Measurements from ENCODE around the gene PSRC1. TPM values are rescaled to one million over a fixed set of nuclear protein-coding genes. Genes with fewer than 3 reads are reported as not detected.

The PSRC1 gene
- total RNA-seq, 4 donors from 2014 or later: 1.9 to 6.8 (median 3.7) TPM

GRCh38 chr1:109262231-109263055 is 20.5 kb downstream of the PSRC1 start:
- peaks cover 37% of the 10 kb centered on the region for H3K4me1 ChIP-seq
- DNase-seq (ENCODE audit: low spot score in 2 of 2): no peak
- 58% methylated on average over 18 of the region's 22 CpGs for WGBS
- TF ChIP-seq POLR2AphosphoS5 (IDR thresholded peaks at IDR 0.05) (no peak), CTCF (IDR thresholded peaks at IDR 0.05) (no peak), EP300 (IDR thresholded peaks at IDR 0.05) (no peak), POLR2A (IDR thresholded peaks at IDR 0.05) (no peak)
- no peak overlapping the region for H3K4me3 ChIP-seq
- peaks cover 33% of the 10 kb centered on the region for H3K36me3 ChIP-seq
- no peaks in the 10 kb centered on the region for H3K27me3 ChIP-seq
- H3K9me3 ChIP-seq: no peaks in the 10 kb centered on the region
- peak overlapping the region; percentile 87 for H3K27ac ChIP-seq

GRCh38 chr1:109261578-109261977 is 21.4 kb downstream of the PSRC1 start:
- WGBS: 86% methylated on average over 6 of the region's 6 CpGs
- Histone ChIP-seq H3K36me3 (peaks cover 33% of the 10 kb centered on the region), H3K4me3 (no peak overlapping the region), H3K27me3 (no peaks in the 10 kb centered on the region), H3K4me1 (peaks cover 38% of the 10 kb centered on the region), H3K27ac (no peak overlapping the region), H3K9me3 (no peaks in the 10 kb centered on the region)
- no peak for DNase-seq (ENCODE audit: low spot score in 2 of 2)
- TF ChIP-seq POLR2AphosphoS5 (IDR thresholded peaks at IDR 0.05): no peak
- no peak for TF ChIP-seq CTCF (IDR thresholded peaks at IDR 0.05)
- no peak for TF ChIP-seq POLR2A (IDR thresholded peaks at IDR 0.05)
- no peak for TF ChIP-seq EP300 (IDR thresholded peaks at IDR 0.05)

GRCh38 chr1:109261006-109261405 is 21.9 kb downstream of the PSRC1 start:
- H3K9me3 ChIP-seq: no peaks in the 10 kb centered on the region
- no peak overlapping the region for H3K27ac ChIP-seq
- no peak for TF ChIP-seq EP300 (IDR thresholded peaks at IDR 0.05)
- no peak for TF ChIP-seq POLR2AphosphoS5 (IDR thresholded peaks at IDR 0.05)
- TF ChIP-seq POLR2A (IDR thresholded peaks at IDR 0.05): no peak
- no peak for TF ChIP-seq CTCF (IDR thresholded peaks at IDR 0.05)
- peaks cover 31% of the 10 kb centered on the region for H3K36me3 ChIP-seq
- H3K4me3 ChIP-seq: no peak overlapping the region
- peaks cover 40% of the 10 kb centered on the region for H3K4me1 ChIP-seq
- H3K27me3 ChIP-seq: no peaks in the 10 kb centered on the region
- 95% methylated on average over 15 of the region's 16 CpGs for WGBS
- DNase-seq (ENCODE audit: low spot score in 2 of 2): no peak

- H3K4me1 ChIP-seq: peaks cover 51% of the 10 kb centered on the region
- no peak overlapping the region for H3K27ac ChIP-seq
- H3K36me3 ChIP-seq: peaks cover 22% of the 10 kb centered on the region
- TF ChIP-seq POLR2A (IDR thresholded peaks at IDR 0.05) (no peak), CTCF (IDR thresholded peaks at IDR 0.05) (no peak), POLR2AphosphoS5 (IDR thresholded peaks at IDR 0.05) (no peak), EP300 (IDR thresholded peaks at IDR 0.05) (no peak)
- H3K27me3 ChIP-seq: no peaks in the 10 kb centered on the region
- no peak for DNase-seq (ENCODE audit: low spot score in 2 of 2)
- H3K9me3 ChIP-seq: no peaks in the 10 kb centered on the region
- 73% methylated on average over 3 of the region's 7 CpGs for WGBS
- H3K4me3 ChIP-seq: no peak overlapping the region
These were observed 23.0 kb downstream of the PSRC1 start for GRCh38 chr1:109259674-109260557.
